ENCODE measurements around the gene RGL3.
A peak's percentile ranks its signal among the peaks of the same experiment; 100 is the strongest.
"Not testable (repeated sequence)": the region's sequence is repeated elsewhere in the genome, so short reads cannot be mapped to it uniquely, and the experiment has no call there.

Gene RGL3

GRCh38 chr19:11410682-11411081, 8.4 kb downstream of the RGL3 start:
- Histone ChIP-seq H3K36me3 (no peaks in the 10 kb centered on the region), H3K27me3 (no peaks in the 10 kb centered on the region; the same call in none of the 2 replicates), H3K4me1 (no peaks in the 10 kb centered on the region), H3K4me3 (ENCODE audit: low read depth, low read length) (no peak overlapping the region), H3K9me3 (no peaks in the 10 kb centered on the region)
- DNase-seq = no peak
- TF ChIP-seq CTCF (IDR thresholded peaks at IDR 0.05; ENCODE audit: low read depth, low read length) = no peak

GRCh38 chr19:11408591-11408990, 10.5 kb downstream of the RGL3 start:
- TF ChIP-seq CTCF (IDR thresholded peaks at IDR 0.05; ENCODE audit: low read depth, low read length) = no peak
- DNase-seq = no peak
- Histone ChIP-seq H3K27me3 (no peaks in the 10 kb centered on the region; the same call in 1 of the 2 replicates), H3K4me3 (ENCODE audit: low read depth, low read length) (no peak overlapping the region), H3K4me1 (peaks cover 3% of the 10 kb centered on the region; the same call in 1 of the 2 replicates), H3K36me3 (no peaks in the 10 kb centered on the region), H3K9me3 (no peaks in the 10 kb centered on the region)

GRCh38 chr19:11406703-11407236, 12.3 kb downstream of the RGL3 start:
- DNase-seq; H3K27me3 ChIP-seq; H3K4me3 ChIP-seq (ENCODE audit: low read depth, low read length); H3K9me3 ChIP-seq; H3K36me3 ChIP-seq; H3K4me1 ChIP-seq: not testable (repeated sequence)

GRCh38 chr19:11405846-11406643, 13.1 kb downstream of the RGL3 start:
- DNase-seq = peak; percentile 56
- no peaks in the 10 kb centered on the region for H3K9me3 ChIP-seq
- peaks cover 3% of the 10 kb centered on the region; the same call in 1 of the 2 replicates for H3K4me1 ChIP-seq
- peak overlapping the region; percentile 34 for H3K4me3 ChIP-seq (ENCODE audit: low read depth, low read length)
- no peaks in the 10 kb centered on the region; the same call in 1 of the 2 replicates for H3K27me3 ChIP-seq
- H3K36me3 ChIP-seq = no peaks in the 10 kb centered on the region
- peak; percentile 52 for TF ChIP-seq CTCF (IDR thresholded peaks at IDR 0.05; ENCODE audit: low read depth, low read length)

- Histone ChIP-seq H3K9me3 (no peaks in the 10 kb centered on the region), H3K27me3 (no peaks in the 10 kb centered on the region; the same call in 1 of the 2 replicates), H3K4me3 (ENCODE audit: low read depth, low read length) (no peak overlapping the region), H3K4me1 (peaks cover 3% of the 10 kb centered on the region; the same call in 1 of the 2 replicates), H3K36me3 (no peaks in the 10 kb centered on the region)
- DNase-seq = no peak
- no peak for TF ChIP-seq CTCF (IDR thresholded peaks at IDR 0.05; ENCODE audit: low read depth, low read length)
These were observed 14.4 kb downstream of the RGL3 start for GRCh38 chr19:11404588-11405222.

GRCh38 chr19:11401808-11402543, 17.1 kb downstream of the RGL3 start:
- Histone ChIP-seq H3K27me3 (no peaks in the 10 kb centered on the region; the same call in 1 of the 2 replicates), H3K4me3 (ENCODE audit: low read depth, low read length) (no peak overlapping the region), H3K36me3 (no peaks in the 10 kb centered on the region), H3K4me1 (peaks cover 3% of the 10 kb centered on the region; the same call in 1 of the 2 replicates), H3K9me3 (no peaks in the 10 kb centered on the region)
- no peak for DNase-seq
- TF ChIP-seq CTCF (IDR thresholded peaks at IDR 0.05; ENCODE audit: low read depth, low read length) = no peak
